HG02970 (cell line): ENCODE data around the gene TMEM256.
"Not testable (repeated sequence)": the region's sequence is repeated elsewhere in the genome, so short reads cannot be mapped to it uniquely, and the experiment has no call there.

Experiments
- ATAC-seq: cut with Tn5 transposase; IDR thresholded peaks from one replicate; pipeline ENCODE4 v1.9.1; 2021; ENCODE audit warnings: mild to moderate bottlenecking, moderate library complexity, moderate number of reproducible peaks; ENCODE audit not compliant: unreplicated experiment, low FRiP score

The TMEM256 gene

GRCh38 chr17:7389924-7390910 is 13.7 kb downstream of the TMEM256 start:
- ATAC-seq = no peak

- no peak for ATAC-seq
Measured at GRCh38 chr17:7388856-7389255, 15.0 kb downstream of the TMEM256 start.

- no peak for ATAC-seq
Measured at GRCh38 chr17:7384489-7385081, 19.3 kb downstream of the TMEM256 start.

- peak; percentile 53 for ATAC-seq
Measured at GRCh38 chr17:7383742-7384488, 20.0 kb downstream of the TMEM256 start.

- no peak for ATAC-seq
Measured at GRCh38 chr17:7383371-7383741, 20.5 kb downstream of the TMEM256 start.

GRCh38 chr17:7382901-7383300 is 21.0 kb downstream of the TMEM256 start:
- no peak for ATAC-seq

- ATAC-seq = no peak
Measured at GRCh38 chr17:7380855-7381683, 22.8 kb downstream of the TMEM256 start, which contains the start of gene TNK1. Gene TNK1, plus strand, starts transcription at chr17:7381089. Its CDS starts 1,838 bp downstream, at chr17:7382927.

- ATAC-seq = no peak
Measured at GRCh38 chr17:7380321-7380720, 23.6 kb downstream of the TMEM256 start.

- ATAC-seq = no peak
Measured at GRCh38 chr17:7379134-7379533, 24.8 kb downstream of the TMEM256 start.

GRCh38 chr17:7374353-7374752 is 29.5 kb downstream of the TMEM256 start:
- ATAC-seq = no peak

- ATAC-seq = no peak
Measured at GRCh38 chr17:7370853-7371252, 33.0 kb downstream of the TMEM256 start.

GRCh38 chr17:7369825-7370224 is 34.1 kb downstream of the TMEM256 start:
- ATAC-seq = no peak

- not testable (repeated sequence) for ATAC-seq
Measured at GRCh38 chr17:7368599-7368994, 35.3 kb downstream of the TMEM256 start.

GRCh38 chr17:7367918-7368598 is 35.8 kb downstream of the TMEM256 start:
- ATAC-seq = no peak

GRCh38 chr17:7367083-7367482 is 36.8 kb downstream of the TMEM256 start:
- no peak for ATAC-seq

- ATAC-seq = not testable (repeated sequence)
Measured at GRCh38 chr17:7365963-7366362, 37.9 kb downstream of the TMEM256 start.

GRCh38 chr17:7363311-7363710 is 40.6 kb downstream of the TMEM256 start:
- ATAC-seq = no peak

- ATAC-seq = no peak
Measured at GRCh38 chr17:7361906-7362305, 42.0 kb downstream of the TMEM256 start.

GRCh38 chr17:7357381-7357780 is 46.5 kb downstream of the TMEM256 start:
- no peak for ATAC-seq

- no peak for ATAC-seq
Measured at GRCh38 chr17:7356756-7357155, 47.1 kb downstream of the TMEM256 start.
